Panc1 (cell line): Measurements from ENCODE around the gene SLC2A6. TPM values are rescaled to one million over a fixed set of nuclear protein-coding genes. Genes with fewer than 3 reads are reported as not detected.

ENCODE experiments used
- ATAC-seq: fragments of 200-7000 bp; cut with Tn5 transposase; 2 replicates; pipeline ENCODE4 v1.9.1; 2020; ENCODE audit warnings: mild to moderate bottlenecking, moderate library complexity
- BruUV-seq: library from RNA; stranded (reverse); fragments of 400-500 nt; replicated peaks from 2 replicates; lab custom pipeline; 2021; lab: Mats Ljungman, UMichigan
- CTCF ChIA-PET: fragments of 300-600 bp; sonication (Branson Sonifier 250); formaldehyde crosslinking; loops from one replicate; lab custom pipeline; 2022; ENCODE audit warnings: antibody characterized with exemption; lab: Charles Lee
- POLR2A ChIA-PET: fragments of 300-600 bp; sonication (Branson Sonifier 250); formaldehyde crosslinking; loops from one replicate; lab custom pipeline; 2022; ENCODE audit warnings: antibody characterized with exemption; lab: Charles Lee
- DNase-seq: peaks from one replicate; pipeline ENCODE4 v3.0.0-alpha.2; 2010; ENCODE audit warnings: low read depth, low spot score
- H3K27ac ChIP-seq: 2 replicates; pipeline ENCODE4 v1.5.1; 2011; ENCODE audit warnings: mild to moderate bottlenecking, low read length, inconsistent platforms
- H3K27me3 ChIP-seq: fragments of 200-500 bp; sonication (Bioruptor generic); 2 replicates; pipeline ENCODE4 v1.6.0; 2014; ENCODE audit warnings: low read length, inconsistent platforms; ENCODE audit not compliant: control insufficient read depth, insufficient read depth
- H3K36me3 ChIP-seq: fragments of 200-500 bp; sonication (Bioruptor generic); 2 replicates; pipeline ENCODE4 v1.5.1; 2014; ENCODE audit warnings: inconsistent platforms, mild to moderate bottlenecking, low read length, moderate library complexity; ENCODE audit not compliant: control insufficient read depth, insufficient read depth
- H3K4me1 ChIP-seq: 2 replicates; pipeline ENCODE4 v1.5.1; 2011; ENCODE audit warnings: inconsistent platforms, mild to moderate bottlenecking, low read length, moderate library complexity; ENCODE audit not compliant: control insufficient read depth, insufficient read depth
- H3K4me3 ChIP-seq, 2 experiments: 2 replicates each; pipeline ENCODE4 v1.5.1; 2011 to 2012; ENCODE audit warnings: low read depth in 2 of 2, low read length in 2 of 2, mild to moderate bottlenecking in 2 of 2, inconsistent platforms in 1 of 2, moderate library complexity in 1 of 2
- H3K9me3 ChIP-seq: fragments of 200-500 bp; sonication (Bioruptor generic); 2 replicates; pipeline ENCODE4 v1.5.1; 2014; ENCODE audit warnings: low read depth, mild to moderate bottlenecking, inconsistent platforms, low read length, moderate library complexity; ENCODE audit not compliant: control insufficient read depth, insufficient read depth
- POLR2AphosphoS5 ChIP-seq: IDR thresholded peaks from 2 replicates; pipeline ENCODE4 v1.6.1; 2012; ENCODE audit warnings: mild to moderate bottlenecking, low read depth, low read length, moderate library complexity
- SIN3A ChIP-seq: IDR thresholded peaks from 2 replicates; pipeline ENCODE4 v1.6.1; 2012; ENCODE audit warnings: low read depth, mild to moderate bottlenecking, low read length, moderate library complexity, borderline replicate concordance; ENCODE audit not compliant: insufficient read depth
- TCF7L2 ChIP-seq: IDR thresholded peaks from 2 replicates; pipeline ENCODE4 v1.6.1; 2011; ENCODE audit warnings: mild to moderate bottlenecking, low read depth, low read length, inconsistent platforms
- in situ Hi-C: cut with HindIII; loops from 2 replicates; pipeline ENCODE4 v1.10.0; 2016; ENCODE audit warnings: low sequenced_read_pairs, low pct_unique_long_range_greater_than_20kb
- intact Hi-C: fragments of 100-400 bp; cut with micrococcal nuclease; formaldehyde crosslinking; loops from one replicate; pipeline ENCODE4 v1.10.0; 2022; ENCODE audit not compliant: unreplicated experiment
- total RNA-seq: library from RNA; stranded (reverse); gene quantifications from one replicate; pipeline ENCODE4 v1.2.1, GENCODE V29; 2021; ENCODE audit not compliant: unreplicated experiment
- TF ChIP-seq, protein P1 (sequence below): fragments of 450-650 bp; IDR thresholded peaks from 2 replicates; pipeline ENCODE4 v1.5.1; 2017; ENCODE audit warnings: mild to moderate bottlenecking
- TF ChIP-seq, protein P2 (sequence below), 2 experiments: IDR thresholded peaks; 2 replicates each; pipeline ENCODE4 v1.6.1; 2011 to 2012; ENCODE audit warnings: low read depth in 2 of 2, control low read depth in 1 of 2, low read length in 1 of 2, mild to moderate bottlenecking in 1 of 2, moderate library complexity in 1 of 2; ENCODE audit not compliant: insufficient read depth in 1 of 2

The SLC2A6 gene
- total RNA-seq, 1 experiment from 2014 or later, result 48.2 TPM

DNA sequence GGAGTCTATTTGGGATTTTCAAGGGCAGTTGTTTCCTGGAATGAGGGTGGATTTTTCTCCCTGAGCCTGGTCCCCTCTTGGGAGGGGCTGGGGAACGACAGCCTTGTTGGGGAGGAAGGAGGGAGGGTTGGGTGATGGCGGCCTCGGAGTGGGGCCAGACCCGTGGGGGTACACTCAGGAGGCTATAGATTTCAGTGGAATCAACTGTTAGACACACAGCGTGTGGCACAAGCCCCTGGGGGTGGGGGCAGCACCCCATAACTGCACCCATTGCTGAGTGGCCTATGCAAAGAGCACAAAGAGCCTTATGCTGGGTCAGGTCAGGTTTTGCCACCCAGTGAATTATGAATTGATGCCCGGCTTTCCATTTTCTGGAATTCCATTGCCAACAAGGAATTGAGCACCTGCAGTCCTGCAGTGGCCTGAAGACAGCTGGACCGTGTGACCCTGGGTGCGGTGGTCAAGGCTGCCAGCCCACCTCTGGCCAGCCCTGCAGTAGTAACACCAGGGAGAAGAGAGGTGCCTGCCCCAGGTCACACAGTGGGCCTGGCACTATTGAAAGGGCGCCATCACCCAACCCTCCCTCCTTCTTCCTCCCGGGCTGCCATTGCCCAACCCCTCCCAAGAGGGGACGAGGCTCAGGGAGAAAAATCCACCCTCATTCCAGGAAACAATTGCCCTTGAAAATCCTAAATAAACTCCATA is 37.5 kb upstream of the SLC2A6 start:
- DNase-seq (no peak), ATAC-seq (no peak)
- no peaks in the 10 kb centered on the region for H3K4me1 ChIP-seq
- H3K36me3 ChIP-seq, result no peaks in the 10 kb centered on the region
- no peaks in the 10 kb centered on the region for H3K27me3 ChIP-seq
- BruUV-seq, result no TSS peak
- no peak overlapping the region for H3K27ac ChIP-seq
- TF ChIP-seq, protein P1, sequence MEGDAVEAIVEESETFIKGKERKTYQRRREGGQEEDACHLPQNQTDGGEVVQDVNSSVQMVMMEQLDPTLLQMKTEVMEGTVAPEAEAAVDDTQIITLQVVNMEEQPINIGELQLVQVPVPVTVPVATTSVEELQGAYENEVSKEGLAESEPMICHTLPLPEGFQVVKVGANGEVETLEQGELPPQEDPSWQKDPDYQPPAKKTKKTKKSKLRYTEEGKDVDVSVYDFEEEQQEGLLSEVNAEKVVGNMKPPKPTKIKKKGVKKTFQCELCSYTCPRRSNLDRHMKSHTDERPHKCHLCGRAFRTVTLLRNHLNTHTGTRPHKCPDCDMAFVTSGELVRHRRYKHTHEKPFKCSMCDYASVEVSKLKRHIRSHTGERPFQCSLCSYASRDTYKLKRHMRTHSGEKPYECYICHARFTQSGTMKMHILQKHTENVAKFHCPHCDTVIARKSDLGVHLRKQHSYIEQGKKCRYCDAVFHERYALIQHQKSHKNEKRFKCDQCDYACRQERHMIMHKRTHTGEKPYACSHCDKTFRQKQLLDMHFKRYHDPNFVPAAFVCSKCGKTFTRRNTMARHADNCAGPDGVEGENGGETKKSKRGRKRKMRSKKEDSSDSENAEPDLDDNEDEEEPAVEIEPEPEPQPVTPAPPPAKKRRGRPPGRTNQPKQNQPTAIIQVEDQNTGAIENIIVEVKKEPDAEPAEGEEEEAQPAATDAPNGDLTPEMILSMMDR, result no peak
- TF ChIP-seq, protein P2, sequence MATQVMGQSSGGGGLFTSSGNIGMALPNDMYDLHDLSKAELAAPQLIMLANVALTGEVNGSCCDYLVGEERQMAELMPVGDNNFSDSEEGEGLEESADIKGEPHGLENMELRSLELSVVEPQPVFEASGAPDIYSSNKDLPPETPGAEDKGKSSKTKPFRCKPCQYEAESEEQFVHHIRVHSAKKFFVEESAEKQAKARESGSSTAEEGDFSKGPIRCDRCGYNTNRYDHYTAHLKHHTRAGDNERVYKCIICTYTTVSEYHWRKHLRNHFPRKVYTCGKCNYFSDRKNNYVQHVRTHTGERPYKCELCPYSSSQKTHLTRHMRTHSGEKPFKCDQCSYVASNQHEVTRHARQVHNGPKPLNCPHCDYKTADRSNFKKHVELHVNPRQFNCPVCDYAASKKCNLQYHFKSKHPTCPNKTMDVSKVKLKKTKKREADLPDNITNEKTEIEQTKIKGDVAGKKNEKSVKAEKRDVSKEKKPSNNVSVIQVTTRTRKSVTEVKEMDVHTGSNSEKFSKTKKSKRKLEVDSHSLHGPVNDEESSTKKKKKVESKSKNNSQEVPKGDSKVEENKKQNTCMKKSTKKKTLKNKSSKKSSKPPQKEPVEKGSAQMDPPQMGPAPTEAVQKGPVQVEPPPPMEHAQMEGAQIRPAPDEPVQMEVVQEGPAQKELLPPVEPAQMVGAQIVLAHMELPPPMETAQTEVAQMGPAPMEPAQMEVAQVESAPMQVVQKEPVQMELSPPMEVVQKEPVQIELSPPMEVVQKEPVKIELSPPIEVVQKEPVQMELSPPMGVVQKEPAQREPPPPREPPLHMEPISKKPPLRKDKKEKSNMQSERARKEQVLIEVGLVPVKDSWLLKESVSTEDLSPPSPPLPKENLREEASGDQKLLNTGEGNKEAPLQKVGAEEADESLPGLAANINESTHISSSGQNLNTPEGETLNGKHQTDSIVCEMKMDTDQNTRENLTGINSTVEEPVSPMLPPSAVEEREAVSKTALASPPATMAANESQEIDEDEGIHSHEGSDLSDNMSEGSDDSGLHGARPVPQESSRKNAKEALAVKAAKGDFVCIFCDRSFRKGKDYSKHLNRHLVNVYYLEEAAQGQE (IDR thresholded peaks at IDR 0.05; ENCODE audit: insufficient read depth in 1 of 2, low read depth in 2 of 2, low read length in 1 of 2), result no peak
- TF ChIP-seq POLR2AphosphoS5 (no peak), TCF7L2 (no peak), SIN3A (no peak)
- no peak overlapping the region for H3K4me3 ChIP-seq
- ChIA-PET POLR2A (no interaction called here), CTCF (no interaction called here)
- H3K9me3 ChIP-seq, result no peaks in the 10 kb centered on the region
- in situ Hi-C loops (no loop called here), intact Hi-C loops (no loop called here)

DNA sequence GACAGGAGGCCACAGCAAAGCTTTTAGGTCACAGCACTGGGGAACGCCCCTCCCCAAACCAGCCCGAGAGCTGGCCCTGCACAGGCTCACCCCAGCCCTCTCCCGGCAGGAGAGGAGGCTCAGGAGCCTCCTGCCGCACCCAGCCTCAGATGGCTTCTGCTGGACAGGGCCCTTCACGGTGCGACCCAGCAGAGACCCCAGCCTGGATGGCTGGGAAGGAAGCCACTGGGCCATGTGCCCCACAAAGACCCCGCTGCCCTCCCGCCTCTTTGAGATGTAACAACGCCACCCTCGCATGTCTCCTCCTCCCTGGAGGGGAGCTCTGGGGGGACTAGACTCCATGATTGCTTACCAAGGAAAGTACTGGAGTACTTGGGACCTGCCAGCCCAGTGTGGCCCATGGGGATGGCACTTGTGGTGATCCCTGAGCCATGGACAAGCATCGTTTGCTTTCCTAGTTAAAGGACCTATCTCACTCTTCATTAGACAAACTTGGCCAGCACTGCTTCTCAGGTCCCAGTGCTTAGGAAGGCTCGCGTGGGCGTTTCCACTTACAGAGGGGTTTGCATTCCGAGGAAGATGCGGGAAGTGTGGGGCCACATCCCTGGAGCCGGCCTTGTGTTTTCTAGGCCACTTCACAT is 36.8 kb upstream of the SLC2A6 start:
- intact Hi-C loops, result no loop called here
- no peak for DNase-seq
- TF ChIP-seq SIN3A (no peak), TCF7L2 (no peak), POLR2AphosphoS5 (no peak)
- TF ChIP-seq, protein P2 (IDR thresholded peaks at IDR 0.05; ENCODE audit: insufficient read depth in 1 of 2, low read depth in 2 of 2, low read length in 1 of 2), result no peak
- TF ChIP-seq, protein P1, result no peak
- ATAC-seq, result no peak
- H3K9me3 ChIP-seq, result no peaks in the 10 kb centered on the region
- in situ Hi-C loops, result no loop called here
- BruUV-seq, result no TSS peak
- POLR2A ChIA-PET, result no interaction called here
- H3K27me3 ChIP-seq, result no peaks in the 10 kb centered on the region
- H3K36me3 ChIP-seq, result no peaks in the 10 kb centered on the region
- H3K4me3 ChIP-seq, result no peak overlapping the region
- no peaks in the 10 kb centered on the region; the same call in 1 of the 2 replicates for H3K4me1 ChIP-seq
- CTCF ChIA-PET, result no interaction called here
- no peak overlapping the region for H3K27ac ChIP-seq
